Glomerular visceral epithelial cell (primary cell): ENCODE data around the gene ADAM33.

Source experiments
- DNase-seq: peaks from one replicate; pipeline ENCODE4 v3.0.0-alpha.2; 2016; ENCODE audit errors: extremely low spot score

Gene ADAM33, protein sequence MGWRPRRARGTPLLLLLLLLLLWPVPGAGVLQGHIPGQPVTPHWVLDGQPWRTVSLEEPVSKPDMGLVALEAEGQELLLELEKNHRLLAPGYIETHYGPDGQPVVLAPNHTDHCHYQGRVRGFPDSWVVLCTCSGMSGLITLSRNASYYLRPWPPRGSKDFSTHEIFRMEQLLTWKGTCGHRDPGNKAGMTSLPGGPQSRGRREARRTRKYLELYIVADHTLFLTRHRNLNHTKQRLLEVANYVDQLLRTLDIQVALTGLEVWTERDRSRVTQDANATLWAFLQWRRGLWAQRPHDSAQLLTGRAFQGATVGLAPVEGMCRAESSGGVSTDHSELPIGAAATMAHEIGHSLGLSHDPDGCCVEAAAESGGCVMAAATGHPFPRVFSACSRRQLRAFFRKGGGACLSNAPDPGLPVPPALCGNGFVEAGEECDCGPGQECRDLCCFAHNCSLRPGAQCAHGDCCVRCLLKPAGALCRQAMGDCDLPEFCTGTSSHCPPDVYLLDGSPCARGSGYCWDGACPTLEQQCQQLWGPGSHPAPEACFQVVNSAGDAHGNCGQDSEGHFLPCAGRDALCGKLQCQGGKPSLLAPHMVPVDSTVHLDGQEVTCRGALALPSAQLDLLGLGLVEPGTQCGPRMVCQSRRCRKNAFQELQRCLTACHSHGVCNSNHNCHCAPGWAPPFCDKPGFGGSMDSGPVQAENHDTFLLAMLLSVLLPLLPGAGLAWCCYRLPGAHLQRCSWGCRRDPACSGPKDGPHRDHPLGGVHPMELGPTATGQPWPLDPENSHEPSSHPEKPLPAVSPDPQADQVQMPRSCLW

DNA sequence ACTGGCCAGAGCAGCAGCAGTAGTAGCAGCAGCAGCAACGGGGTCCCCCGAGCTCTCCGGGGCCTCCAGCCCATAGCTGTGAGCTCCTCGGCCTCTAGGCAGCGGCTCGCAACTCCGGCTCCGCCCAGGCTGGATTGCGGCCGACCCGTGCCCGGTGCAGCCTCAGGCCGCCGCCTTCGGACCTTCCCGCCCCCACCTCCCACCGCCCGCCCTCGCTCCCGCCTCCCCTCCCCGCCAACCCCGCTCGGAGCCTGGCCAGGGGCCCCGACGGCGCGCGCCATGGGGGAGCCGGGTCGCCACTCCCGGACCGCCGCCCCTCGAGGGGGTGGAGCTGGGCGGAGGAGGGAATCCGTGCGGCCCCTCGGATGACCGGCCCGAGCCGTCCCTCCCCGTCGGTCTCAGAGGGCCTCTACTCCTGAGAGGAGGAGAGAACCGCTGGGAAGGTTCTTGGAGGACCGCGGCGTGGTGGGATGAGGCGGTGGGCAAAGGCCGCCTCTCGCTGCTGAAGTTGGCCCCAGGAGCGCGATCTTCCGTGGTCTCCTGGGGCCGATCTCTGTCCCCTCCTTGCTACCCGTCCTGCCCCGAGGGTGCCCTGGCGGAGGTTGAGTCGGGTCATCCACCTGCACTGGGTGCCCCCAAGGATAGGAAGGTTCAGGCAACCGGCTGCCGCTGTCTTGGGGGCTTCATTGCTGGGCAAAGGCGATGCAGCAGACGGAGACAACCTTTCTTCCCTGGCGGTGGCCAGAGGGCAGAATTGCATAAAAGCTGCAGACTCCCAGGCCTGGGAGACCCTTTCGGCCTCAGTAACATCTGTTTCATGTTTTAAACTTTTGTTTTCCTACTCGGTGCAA lies at the start of gene ADAM33:
ADAM33 (minus strand) TSS at position 80 of the 851 bp plus-strand sequence; CDS start at position 74, 6 bp downstream.
- DNase-seq = no peak

DNA sequence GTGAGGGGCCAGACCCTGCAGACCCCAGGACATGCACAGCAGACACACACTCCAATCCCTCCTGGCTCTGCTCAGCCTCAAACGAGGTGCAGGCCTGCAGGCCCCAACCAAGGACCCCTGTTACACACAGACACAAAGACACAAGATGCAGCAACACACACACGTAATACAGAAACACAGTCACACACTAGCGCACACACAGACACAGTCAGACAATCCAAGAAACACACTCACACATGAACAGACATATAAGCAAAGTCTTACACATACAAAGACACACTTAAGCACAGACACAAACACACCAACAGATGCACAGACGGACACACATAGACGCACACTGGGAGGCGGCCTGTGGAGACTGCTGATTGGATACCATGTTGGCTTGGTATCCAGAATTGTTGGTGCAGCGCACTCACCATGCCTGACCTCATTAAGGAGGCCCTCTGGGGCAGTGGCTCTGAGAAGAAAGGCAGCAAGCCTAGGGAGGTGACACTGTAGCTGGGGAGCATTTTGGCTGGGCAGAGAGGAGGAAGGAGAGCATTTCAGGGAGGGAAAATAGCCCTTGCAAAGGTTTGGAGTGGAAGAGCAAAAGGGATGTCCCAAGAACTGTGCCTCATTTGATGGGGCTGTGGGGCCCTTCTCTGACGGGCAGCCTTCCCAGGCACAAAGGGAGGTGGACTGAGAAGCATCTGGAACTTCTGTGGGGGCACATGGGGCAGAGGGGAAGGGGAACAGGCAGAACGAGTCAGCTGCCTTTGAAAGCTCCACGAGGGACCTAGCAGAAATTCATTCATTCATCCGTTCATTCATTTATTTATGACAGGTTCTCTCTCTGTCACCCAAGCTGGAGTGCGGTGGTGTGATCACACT lies 49.2 kb upstream of the ADAM33 start:
- no peak for DNase-seq

DNA sequence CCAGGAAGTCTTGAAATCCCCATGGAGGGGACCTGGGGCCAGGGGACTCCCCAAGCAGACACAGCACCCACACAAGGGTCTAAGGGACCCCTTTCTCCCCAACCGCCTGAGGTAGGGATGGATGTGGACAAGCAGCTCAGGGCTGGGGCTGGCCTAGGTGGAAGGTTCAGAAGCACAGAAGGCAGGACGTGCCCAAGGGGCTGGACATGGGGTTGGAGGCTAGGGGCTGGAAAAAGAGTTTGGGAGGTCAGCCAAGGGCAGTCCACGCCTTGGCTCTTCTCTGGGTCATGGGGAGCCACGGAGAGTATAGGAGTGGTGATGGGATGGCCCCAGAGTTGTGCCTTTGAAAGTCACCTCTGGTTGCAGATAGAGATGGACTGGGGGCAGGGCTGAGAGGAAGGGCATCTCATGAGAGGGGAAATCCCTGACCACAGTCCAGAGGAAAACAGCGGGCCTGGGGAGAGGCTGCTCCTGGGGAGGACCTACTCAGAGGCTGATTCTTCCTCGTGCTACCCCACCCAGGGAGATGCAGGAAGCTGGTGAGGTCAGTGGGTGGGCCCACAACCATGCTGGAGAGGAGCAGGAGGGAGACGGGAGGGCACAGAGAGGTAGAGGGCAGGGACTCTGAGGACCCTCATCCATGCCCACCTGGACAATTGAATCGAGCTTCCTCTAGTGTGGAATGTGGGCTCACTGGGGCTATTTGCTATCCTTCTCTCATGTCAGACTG lies 48.2 kb upstream of the ADAM33 start:
- DNase-seq = peak; percentile 30

DNA sequence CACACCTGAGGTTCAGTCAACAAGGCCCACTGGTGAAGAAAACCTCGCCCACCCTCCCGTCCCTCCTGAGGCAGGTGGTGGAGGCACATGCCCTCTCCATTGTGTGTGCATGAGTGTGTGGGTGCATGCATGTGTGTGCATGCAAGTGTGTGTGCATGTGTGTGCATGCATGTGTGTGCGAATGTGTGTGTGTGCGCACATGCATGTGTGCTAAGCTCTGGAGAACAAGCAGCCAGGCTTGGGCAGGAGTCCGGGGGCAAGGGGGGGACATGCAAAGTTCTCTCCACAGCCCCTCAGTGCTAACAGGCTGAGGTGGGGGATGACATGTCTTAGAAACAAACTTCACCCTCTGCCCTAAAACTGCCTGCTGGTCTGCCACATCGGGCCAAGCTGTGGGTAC lies 47.6 kb upstream of the ADAM33 start:
- no peak for DNase-seq

DNA sequence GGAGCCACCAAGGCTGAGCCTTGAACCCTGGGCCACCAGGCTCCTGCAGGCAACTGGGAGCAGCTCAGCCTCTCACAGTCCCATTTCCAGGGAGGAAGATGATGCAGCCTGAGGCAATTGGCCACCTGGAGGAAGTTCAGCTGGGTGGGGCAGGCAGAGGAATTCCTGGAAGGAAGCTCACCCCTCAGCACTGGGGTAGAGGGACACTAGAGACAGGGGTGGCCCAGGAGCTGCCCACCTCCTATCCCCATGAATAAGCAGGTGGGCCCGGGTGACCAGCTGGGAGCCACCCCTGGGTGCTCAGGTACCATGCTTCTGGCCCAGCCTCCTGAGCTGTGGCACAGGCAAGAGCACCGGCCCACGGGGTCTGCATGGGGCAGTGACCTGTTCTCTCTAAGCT lies 47.1 kb upstream of the ADAM33 start:
- DNase-seq = no peak

DNA sequence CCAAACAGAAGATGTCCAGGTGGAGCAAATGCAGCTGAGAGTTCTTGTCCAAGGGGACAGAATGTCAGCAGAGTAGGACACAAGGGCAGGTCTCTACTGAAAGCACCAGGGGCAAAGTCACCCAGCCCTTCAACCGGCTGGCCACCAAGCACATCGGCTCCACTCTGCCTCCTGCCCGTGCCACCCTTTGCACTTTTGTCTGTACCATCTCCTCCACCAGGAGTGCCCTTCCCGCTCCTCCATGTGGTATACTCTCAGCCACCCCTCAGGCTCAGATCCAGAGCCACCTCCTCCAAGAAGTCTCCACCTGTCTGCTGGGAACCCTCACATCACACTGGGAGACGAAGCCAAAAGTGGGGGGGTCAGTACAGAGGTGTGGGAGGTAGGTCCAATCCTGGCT lies 46.5 kb upstream of the ADAM33 start:
- DNase-seq = no peak

DNA sequence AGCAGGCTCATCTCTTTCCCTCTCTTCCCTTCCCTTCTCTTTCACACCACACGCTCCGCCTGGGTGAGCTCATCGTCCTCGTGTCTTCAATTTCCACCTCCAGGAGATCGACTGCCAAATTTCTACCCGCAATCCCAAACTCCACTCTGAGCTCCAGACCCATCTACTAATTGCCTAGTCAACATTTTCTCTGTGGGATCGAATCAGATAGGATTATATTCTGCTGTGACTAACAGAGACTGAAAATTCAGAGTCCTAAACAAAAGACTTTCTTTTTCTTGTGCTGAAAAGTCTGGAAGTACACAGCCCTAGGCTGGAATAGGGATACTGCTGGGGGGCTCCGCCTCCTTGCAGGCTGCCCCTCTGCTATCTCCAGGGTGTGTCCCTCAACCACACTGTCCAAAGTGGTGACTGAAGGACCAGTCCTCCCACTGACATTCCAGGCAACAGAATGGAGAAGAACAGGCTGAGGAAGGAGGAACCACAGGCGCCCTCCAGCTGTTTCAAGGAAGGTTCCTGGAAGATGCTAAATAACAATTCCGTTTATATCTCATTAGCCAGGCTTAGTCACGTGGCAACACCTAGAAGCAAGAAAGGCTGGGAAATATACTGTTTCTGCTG lies 45.7 kb upstream of the ADAM33 start:
- DNase-seq = no peak

DNA sequence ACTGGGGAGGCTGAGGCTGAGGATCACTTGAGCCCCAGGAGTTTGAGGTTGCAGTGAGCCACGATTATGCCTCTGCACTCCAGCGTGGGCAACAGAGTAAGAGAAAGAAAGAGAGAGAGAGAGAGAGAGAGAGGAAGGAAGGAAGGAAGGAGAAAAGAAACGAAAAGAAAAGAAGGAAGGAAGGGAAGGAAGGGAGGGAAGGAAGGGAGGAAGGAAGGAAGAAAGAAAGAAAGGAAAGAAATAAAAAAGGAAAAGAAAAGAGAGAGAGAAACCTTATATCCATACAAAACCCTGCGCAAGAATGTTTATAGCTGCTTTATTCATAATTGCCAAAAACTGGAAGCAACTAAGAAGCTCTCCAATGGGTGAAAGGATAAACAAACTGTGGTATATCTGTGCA lies 42.5 kb upstream of the ADAM33 start:
- no peak for DNase-seq

DNA sequence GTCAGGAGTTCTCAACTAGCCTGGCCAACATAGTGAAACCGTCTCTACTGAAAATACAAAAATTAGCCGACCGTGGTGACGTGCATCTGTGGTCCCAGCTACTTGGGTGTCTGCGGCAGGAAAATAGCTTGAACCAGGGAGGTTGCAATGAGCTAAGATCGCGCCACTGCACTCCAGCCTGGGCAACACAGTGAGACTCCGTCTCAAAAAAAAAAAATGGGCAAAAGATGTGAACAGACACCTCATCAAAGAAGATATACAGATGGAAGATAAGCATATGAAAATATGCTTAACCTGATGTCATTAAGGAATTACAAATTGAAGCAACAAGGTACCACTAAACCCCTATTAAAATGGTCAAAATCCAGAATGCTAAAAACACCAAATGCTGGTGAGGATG lies 41.5 kb upstream of the ADAM33 start:
- DNase-seq = no peak

DNA sequence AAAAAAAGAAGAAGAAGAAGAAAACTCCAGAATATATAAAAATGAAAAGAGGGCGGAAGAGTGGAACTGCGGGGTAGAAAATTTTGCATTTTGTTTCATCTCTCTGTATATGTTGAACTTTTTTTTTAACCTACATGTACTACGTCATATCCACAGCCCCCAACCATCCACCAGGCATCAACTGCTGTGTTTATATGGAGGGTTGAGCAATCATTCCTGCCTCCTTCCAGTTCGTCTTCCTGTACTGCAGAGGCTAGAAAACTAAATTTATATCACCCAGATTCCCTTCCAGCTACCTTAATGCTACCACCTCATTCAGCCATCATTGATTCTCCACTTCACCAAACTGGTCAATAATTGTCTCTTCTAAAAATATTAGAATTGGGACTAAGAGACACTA lies 40.1 kb upstream of the ADAM33 start:
- DNase-seq = no peak

DNA sequence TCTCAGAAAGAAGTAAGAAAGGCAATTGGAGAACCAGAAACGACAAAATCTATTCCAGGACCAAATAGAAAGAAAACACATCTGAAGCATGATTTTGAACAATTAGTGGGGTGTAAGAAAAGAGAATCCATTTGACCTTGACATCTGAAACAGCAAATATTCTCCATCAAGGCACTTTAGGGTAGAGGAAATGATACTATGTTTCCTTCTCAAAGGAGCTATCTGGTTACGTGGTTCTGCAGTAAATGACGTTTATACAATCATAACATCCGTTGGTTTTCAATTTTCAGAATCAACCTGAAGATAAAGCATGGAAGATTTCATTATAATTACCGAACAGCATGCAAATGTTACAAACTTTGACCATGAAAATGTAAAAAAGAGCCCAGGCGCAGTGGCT lies 38.8 kb upstream of the ADAM33 start:
- no peak for DNase-seq

DNA sequence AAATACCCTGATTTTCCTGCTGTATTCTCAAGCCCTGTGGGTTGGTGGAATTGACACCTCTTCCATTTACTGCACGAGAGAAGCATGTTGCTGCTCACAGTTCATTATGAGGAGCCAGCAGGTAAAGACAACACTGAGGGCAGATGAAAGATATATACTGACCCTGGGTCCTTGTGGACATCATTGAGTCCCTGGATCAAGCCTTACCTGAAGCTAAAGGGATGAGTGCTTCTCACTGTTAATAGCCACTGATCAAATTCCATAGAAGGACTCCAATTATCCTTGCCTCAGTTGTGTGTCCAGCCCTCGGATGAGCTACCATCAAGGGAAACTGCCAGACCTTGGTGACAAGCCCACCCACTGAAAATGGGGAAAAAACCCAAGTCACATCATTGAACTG lies 38.3 kb upstream of the ADAM33 start:
- no peak for DNase-seq

DNA sequence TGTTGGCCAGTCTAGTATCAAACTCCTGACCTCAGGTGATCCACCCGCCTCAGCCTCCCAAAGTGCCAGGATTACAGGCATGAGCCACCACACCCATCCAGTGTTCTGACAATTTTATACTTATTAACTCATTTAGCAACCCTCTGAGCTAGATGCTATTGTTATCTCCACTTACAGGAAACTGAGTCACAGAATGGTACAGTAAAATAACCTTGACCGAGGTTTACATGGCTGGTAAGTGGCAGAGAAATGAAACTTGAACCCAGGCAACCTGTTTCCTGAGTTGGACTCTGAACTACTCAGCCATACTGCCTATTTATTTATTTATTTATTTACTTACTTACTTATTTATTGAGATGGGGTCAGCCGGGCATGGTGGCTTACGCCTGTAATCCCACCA lies 37.2 kb upstream of the ADAM33 start:
- DNase-seq = no peak

DNA sequence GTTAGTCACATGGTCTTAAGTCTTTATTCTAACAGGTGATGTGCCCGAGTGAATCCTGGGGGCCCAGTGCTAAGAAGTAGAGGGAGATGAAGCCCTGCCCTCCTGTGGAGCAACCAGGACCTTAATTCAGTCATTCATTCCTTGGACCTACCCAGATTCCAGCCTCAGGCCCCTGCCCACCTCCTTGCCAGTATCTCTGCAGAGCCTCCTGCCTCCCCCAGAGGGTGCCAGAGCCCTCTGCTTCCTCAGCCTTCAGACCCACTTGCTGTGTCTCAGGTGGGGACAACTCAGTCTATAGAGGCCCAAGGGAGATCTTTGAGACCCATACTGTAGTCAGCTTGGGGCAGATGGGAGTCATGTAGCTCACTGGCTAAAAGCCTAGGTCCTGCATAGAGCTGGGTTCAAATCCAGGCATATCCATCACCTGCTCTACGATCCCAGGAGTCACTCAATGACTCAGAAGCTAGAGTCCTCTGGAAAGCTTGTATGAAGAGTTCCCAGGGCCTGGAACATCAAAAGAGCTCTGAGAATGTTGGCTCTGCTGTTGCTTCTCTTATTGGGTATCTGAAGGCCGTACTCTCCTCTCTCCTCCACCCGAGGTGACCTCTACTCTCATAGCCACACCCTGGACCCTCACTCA lies 34.5 kb upstream of the ADAM33 start:
- peak; percentile 57 for DNase-seq

DNA sequence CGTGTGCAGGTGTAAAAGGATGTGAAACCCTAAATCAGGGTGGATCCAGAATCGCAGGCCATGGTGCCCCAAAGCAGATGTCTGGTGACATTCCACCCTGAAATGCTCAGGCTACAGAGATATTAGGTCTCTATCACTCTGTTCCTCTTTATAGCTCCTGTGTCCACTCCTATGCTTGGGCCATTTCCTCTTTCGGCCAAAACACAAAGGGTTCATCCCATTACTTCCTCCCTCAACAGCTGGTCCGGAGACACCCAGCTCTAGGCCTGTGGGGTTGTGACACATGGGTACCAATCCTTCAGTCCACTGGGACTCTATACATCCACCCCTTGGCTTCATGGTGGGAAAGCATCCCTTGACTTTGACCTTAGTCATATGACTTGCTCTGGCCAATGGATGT lies 32.3 kb upstream of the ADAM33 start:
- DNase-seq = no peak

DNA sequence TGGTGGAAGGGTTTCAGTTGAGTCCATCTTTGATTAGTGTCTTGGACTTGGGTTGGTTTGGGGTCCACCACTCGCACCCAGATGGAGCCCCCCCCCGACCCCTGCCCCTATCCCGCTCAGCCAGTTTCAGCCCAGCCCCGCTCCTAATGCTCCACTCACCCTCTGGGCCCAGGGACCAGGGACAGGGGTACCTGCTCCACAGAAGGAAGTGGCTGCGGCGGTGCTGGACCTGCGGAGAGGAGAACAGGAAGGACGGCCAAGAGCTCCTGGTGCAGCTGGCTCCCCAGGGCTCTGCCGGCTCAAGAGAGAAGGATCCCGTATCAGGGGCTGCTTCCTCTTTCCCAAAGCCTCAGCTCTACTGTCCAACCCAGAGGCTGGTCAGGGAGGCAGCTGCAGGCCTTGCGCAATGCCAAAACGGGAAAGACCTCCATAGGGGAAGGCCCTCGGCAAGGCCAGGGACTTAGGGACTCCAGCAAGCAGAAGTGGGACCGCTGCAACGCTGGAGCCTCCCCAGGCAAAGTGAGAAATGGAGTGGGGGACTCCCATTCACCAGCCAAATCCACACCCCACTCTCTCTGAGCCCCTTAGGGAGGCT lies 30.6 kb upstream of the ADAM33 start, which contains the start of gene SIGLEC1:
SIGLEC1 (minus strand) TSS at position 322 of the 595 bp plus-strand sequence. CDS start 5,472 bp downstream, outside the sequence.
- DNase-seq = no peak

DNA sequence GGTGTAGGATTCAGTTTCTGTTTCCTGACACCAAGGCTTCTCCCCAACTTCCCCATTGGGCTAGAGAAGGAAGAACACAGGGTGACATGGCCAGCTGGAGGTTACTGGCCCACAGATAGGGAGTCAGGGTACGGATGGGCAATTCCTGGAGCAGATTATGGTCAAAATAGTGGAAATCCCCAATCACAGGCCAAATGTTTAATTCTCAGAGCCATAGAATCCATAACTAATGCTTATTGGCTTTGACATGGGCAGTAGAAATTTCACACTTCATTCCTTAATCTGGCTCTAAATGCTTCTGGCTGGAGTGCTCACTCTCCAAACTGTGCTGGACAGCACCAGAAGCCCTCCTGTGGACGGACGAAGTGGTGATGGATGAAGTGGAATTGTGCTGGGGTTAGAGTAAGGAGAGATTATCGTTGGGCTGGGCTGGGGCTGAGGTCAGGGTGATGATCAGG lies 29.7 kb upstream of the ADAM33 start:
- no peak for DNase-seq

DNA sequence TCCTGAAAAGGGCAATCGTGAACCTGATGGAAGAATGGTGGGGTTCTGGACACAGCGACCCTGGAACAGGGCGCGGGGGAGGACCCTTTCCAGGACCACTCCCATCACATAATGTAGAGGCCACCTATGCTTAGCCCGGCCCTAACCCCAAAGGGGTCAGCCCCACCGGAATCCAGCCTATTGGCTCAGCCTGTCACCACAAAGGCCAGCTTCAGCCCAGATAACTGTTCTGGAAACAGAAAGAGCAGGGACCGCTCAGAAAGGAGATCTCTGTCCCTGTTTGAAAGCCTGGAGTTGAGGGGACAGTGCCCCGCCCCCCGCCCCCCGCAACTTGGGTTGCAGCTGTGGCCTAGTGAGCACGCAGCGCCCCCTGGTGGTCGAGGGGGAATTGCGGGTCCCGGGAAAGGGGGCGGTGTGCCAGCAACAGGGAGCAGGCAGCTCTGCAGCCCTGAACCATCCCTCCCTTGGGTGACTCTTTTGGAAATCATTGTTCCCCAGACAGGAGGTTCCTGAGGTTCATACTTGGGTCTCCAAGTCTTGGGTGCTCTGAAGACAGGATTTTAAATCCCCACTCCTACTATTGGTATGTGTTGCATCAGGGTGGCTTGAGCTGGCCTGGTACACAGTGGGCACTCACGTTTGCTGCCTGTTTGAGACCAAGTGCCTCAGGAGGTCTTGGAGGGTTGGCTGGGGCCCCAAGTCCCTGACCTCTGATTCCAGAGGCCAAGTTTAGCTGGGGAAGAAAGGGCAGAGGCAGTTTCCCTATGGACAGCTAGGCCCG lies 29.1 kb upstream of the ADAM33 start:
- DNase-seq = peak; percentile 66
